H1 (cell line): ENCODE results near the gene ALDH1A3. TPM values are rescaled to one million over a fixed set of nuclear protein-coding genes. Genes with fewer than 3 reads are reported as not detected.

Source experiments
- CTCF ChIA-PET: fragments of 300-600 bp; sonication (Branson Sonifier 250); formaldehyde crosslinking; loops from one replicate; lab custom pipeline; 2021; ENCODE audit not compliant: partially characterized antibody; lab: Charles Lee
- POLR2A ChIA-PET: fragments of 300-600 bp; sonication (Branson Sonifier 250); formaldehyde crosslinking; loops from one replicate; lab custom pipeline; 2021; ENCODE audit warnings: inconsistent platforms; ENCODE audit not compliant: partially characterized antibody; lab: Charles Lee
- DNase-seq, 2 experiments: peaks; one replicate each; pipeline versions ENCODE4 v3.0.0 to v3.0.0-alpha.2; 2010 to 2022; ENCODE audit warnings: low spot score in 2 of 2, low read depth in 1 of 2, mixed read lengths in 1 of 2
- FAIRE-seq: peaks from 2 replicates; lab custom pipeline; 2011; peaks lifted over from hg19 to GRCh38; lab: Jason Lieb, UNC
- H2AFZ ChIP-seq: 2 replicates; pipeline ENCODE4 v1.8.1; 2012; ENCODE audit warnings: low read length, inconsistent platforms
- H2AK5ac ChIP-seq: 2 replicates; pipeline ENCODE4 v1.6.1; 2013; ENCODE audit warnings: low read depth, low read length
- H2BK120ac ChIP-seq: replicated peaks from 2 replicates; pipeline ENCODE3; 2013; ENCODE audit warnings: low read depth, low read length, inconsistent platforms
- H2BK12ac ChIP-seq: 2 replicates; pipeline ENCODE4 v1.6.1; 2013; ENCODE audit warnings: low read depth, low read length
- H2BK15ac ChIP-seq: 2 replicates; pipeline ENCODE4 v1.6.1; 2013; ENCODE audit warnings: low read length
- H2BK20ac ChIP-seq: 2 replicates; pipeline ENCODE4 v1.6.1; 2013; ENCODE audit warnings: low read length
- H2BK5ac ChIP-seq: 2 replicates; pipeline ENCODE4 v1.6.1; 2013; ENCODE audit warnings: low read depth, low read length
- H3K14ac ChIP-seq: 2 replicates; pipeline ENCODE4 v1.6.1; 2013; ENCODE audit warnings: inconsistent platforms; ENCODE audit not compliant: insufficient read length
- H3K18ac ChIP-seq: 2 replicates; pipeline ENCODE4 v1.6.1; 2013; ENCODE audit warnings: low read length; ENCODE audit errors: extremely low read depth
- H3K23ac ChIP-seq: 2 replicates; pipeline ENCODE4 v1.6.1; 2013; ENCODE audit warnings: inconsistent platforms; ENCODE audit not compliant: insufficient read length
- H3K23me2 ChIP-seq: 2 replicates; pipeline ENCODE4 v1.6.1; 2013; ENCODE audit warnings: low read depth, low read length
- H3K27ac ChIP-seq: 2 replicates; pipeline ENCODE4 v1.6.1; 2011; ENCODE audit warnings: low read depth, low read length, inconsistent platforms
- H3K27me3 ChIP-seq, 4 experiments: replicated peaks in 1 of 4; 1 replicate in 1 of 4; 2 replicates in 3 of 4; pipeline versions ENCODE4 v1.6.1 to v1.8.1; 2011 to 2013; ENCODE audit warnings: low read length in 3 of 4, mild to moderate bottlenecking in 3 of 4, inconsistent platforms in 2 of 4, mixed read lengths in 2 of 4, moderate library complexity in 1 of 4; ENCODE audit not compliant: control insufficient read depth in 3 of 4, insufficient read depth in 3 of 4; ENCODE audit errors: extremely low read depth in 1 of 4
- H3K36me3 ChIP-seq, 4 experiments: 2 replicates each; pipeline versions ENCODE4 v1.6.1 to v1.8.1; 2011 to 2013; ENCODE audit warnings: mild to moderate bottlenecking in 4 of 4, low read length in 3 of 4, moderate library complexity in 2 of 4, control low read depth in 1 of 4, inconsistent platforms in 1 of 4; ENCODE audit not compliant: insufficient read depth in 4 of 4, control insufficient read depth in 2 of 4
- H3K4ac ChIP-seq: replicated peaks from 2 replicates; pipeline ENCODE3; 2013; ENCODE audit warnings: low read length, low read depth, mixed read lengths, inconsistent platforms; ENCODE audit not compliant: insufficient read length
- H3K4me1 ChIP-seq, 4 experiments: replicated peaks in 1 of 4; 1 replicate in 1 of 4; 2 replicates in 3 of 4; pipeline versions ENCODE4 v1.6.1 to v1.8.1; 2011 to 2013; ENCODE audit warnings: low read length in 3 of 4, inconsistent platforms in 2 of 4, mixed read lengths in 1 of 4; ENCODE audit not compliant: insufficient read depth in 4 of 4, control insufficient read depth in 3 of 4
- H3K4me2 ChIP-seq, 2 experiments: 2 replicates each; pipeline versions ENCODE4 v1.6.1 to v1.8.1; 2011 to 2013; ENCODE audit warnings: low read depth in 2 of 2, low read length in 2 of 2, control low read depth in 1 of 2, inconsistent platforms in 1 of 2, mild to moderate bottlenecking in 1 of 2; ENCODE audit not compliant: insufficient read depth in 1 of 2
- H3K4me3 ChIP-seq, 4 experiments: fragments of 200-600, 300-600 bp in 1 of 4; sonication (generic), shearing (Covaris generic), sonication (Bioruptor Twin) in 1 of 4; 2 replicates each; pipeline versions ENCODE4 v1.5.1 to v1.8.1; 2011 to 2016; ENCODE audit warnings: low read length in 4 of 4, low read depth in 3 of 4, control low read depth in 2 of 4, inconsistent platforms in 2 of 4, mild to moderate bottlenecking in 2 of 4, mixed read lengths in 1 of 4, moderate library complexity in 1 of 4; ENCODE audit not compliant: insufficient read depth in 2 of 4; ENCODE audit errors: extremely low read depth in 1 of 4
- H3K56ac ChIP-seq: replicated peaks from 2 replicates; pipeline ENCODE3; 2013; ENCODE audit warnings: low read depth, mild to moderate bottlenecking, mixed read lengths, low read length, inconsistent platforms; ENCODE audit not compliant: insufficient read length
- H3K79me1 ChIP-seq: 2 replicates; pipeline ENCODE4 v1.6.1; 2013; ENCODE audit warnings: low read depth, low read length, control low read depth
- H3K79me2 ChIP-seq, 2 experiments: 2 replicates each; pipeline versions ENCODE4 v1.6.1 to v1.8.1; 2012 to 2013; ENCODE audit warnings: low read length in 2 of 2, mild to moderate bottlenecking in 2 of 2, inconsistent platforms in 1 of 2; ENCODE audit not compliant: insufficient read depth in 2 of 2, control insufficient read depth in 1 of 2
- H3K9ac ChIP-seq, 4 experiments: replicated peaks in 1 of 4; 1 replicate in 1 of 4; 2 replicates in 3 of 4; pipeline versions ENCODE4 v1.6.1 to v1.8.1; 2011 to 2013; ENCODE audit warnings: low read depth in 3 of 4, low read length in 3 of 4, control low read depth in 2 of 4, mild to moderate bottlenecking in 2 of 4, moderate library complexity in 2 of 4, inconsistent platforms in 1 of 4; ENCODE audit errors: extremely low read depth in 1 of 4
- H3K9me3 ChIP-seq, 2 experiments: 2 replicates each; pipeline versions ENCODE4 v1.6.1 to v1.8.1; 2012 to 2013; ENCODE audit warnings: mild to moderate bottlenecking in 2 of 2, moderate library complexity in 2 of 2, control low read depth in 1 of 2, inconsistent platforms in 1 of 2, low read depth in 1 of 2, low read length in 1 of 2, mixed read lengths in 1 of 2; ENCODE audit not compliant: insufficient read depth in 2 of 2
- H4K20me1 ChIP-seq, 2 experiments: replicated peaks in 1 of 2; 2 replicates each; pipeline versions ENCODE3 to v1.8.1; 2011 to 2013; ENCODE audit warnings: inconsistent platforms in 2 of 2, low read length in 2 of 2, mild to moderate bottlenecking in 1 of 2; ENCODE audit not compliant: insufficient read depth in 2 of 2, control insufficient read depth in 1 of 2
- H4K5ac ChIP-seq: 2 replicates; pipeline ENCODE4 v1.6.1; 2013; ENCODE audit warnings: low read length, low read depth, mixed read lengths, inconsistent platforms; ENCODE audit not compliant: insufficient read length
- H4K8ac ChIP-seq: 2 replicates; pipeline ENCODE4 v1.8.0; 2013; ENCODE audit warnings: mild to moderate bottlenecking, moderate library complexity, low read length, inconsistent platforms; ENCODE audit not compliant: insufficient read depth; ENCODE audit errors: extremely low read depth
- H4K91ac ChIP-seq: replicated peaks from 2 replicates; pipeline ENCODE3; 2013; ENCODE audit warnings: low read length, mixed read lengths, inconsistent platforms; ENCODE audit not compliant: insufficient read length
- GTF2F1 ChIP-seq: IDR thresholded peaks from 2 replicates; pipeline ENCODE4 v1.6.1; 2012; ENCODE audit warnings: low read depth, low read length, improper control_type of control experiment, borderline replicate concordance
- HDAC6 ChIP-seq: IDR thresholded peaks from one replicate; pipeline ENCODE4 v1.7.1; 2012; ENCODE audit warnings: low read depth, mild to moderate bottlenecking, inconsistent platforms, low read length, moderate library complexity
- SAP30 ChIP-seq: fragments of 300-600 bp; sonication (generic); IDR thresholded peaks from 2 replicates; pipeline ENCODE4 v1.7.1; 2012; ENCODE audit warnings: low read length, moderate library complexity, mild to moderate bottlenecking, inconsistent platforms; ENCODE audit not compliant: insufficient read depth, insufficient replicate concordance
- TBP ChIP-seq: IDR thresholded peaks from 2 replicates; pipeline ENCODE4 v1.6.1; 2011; ENCODE audit warnings: low read depth, low read length, improper control_type of control experiment
- WGBS, 2 experiments: shearing (Covaris generic) in 1 of 2; methylation state at CpG; one replicate each; pipeline versions ENCODE4 v1.1.6 to v1.1.7; 2013 to 2015; ENCODE audit warnings: low lambda C conversion rate in 2 of 2, mixed read lengths in 2 of 2, inconsistent platforms in 1 of 2, low coverage in 1 of 2, missing lambda C conversion rate in 1 of 2; ENCODE audit not compliant: insufficient replicate concordance in 2 of 2, insufficient coverage in 1 of 2, insufficient read length in 1 of 2; ENCODE audit errors: extremely low coverage in 1 of 2, missing lambda C conversion rate in 1 of 2; 5-methylcytosine and 5-hydroxymethylcytosine counted together
- polyA plus RNA-seq, 7 experiments: library from polyadenylated mRNA; depleted of rRNA in 3 of 7; stranded (reverse) in 5 of 7; unstranded in 2 of 7; fragments of >200 nt in 5 of 7; fragments of 200-250 nt in 2 of 7; gene quantifications; 1 replicate in 5 of 7; 2 replicates in 1 of 7; 4 replicates in 1 of 7; pipeline versions ENCODE4 v1.2.1 to v1.2.3, GENCODE V29; 2011 to 2013; ENCODE audit warnings: missing spikeins in 2 of 7, mixed read lengths in 2 of 7
- total RNA-seq: library from RNA; stranded (reverse); fragmentation: NEBNext Ultra II Directional; extraction: Animal tissue kit (Norgen Biotek cat#: 25700); gene quantifications from 2 replicates; pipeline ENCODE4 v1.2.1, GENCODE V29; 2021

ALDH1A3 gene
- total and polyA plus RNA-seq, 2 of the 8 experiments (the other 6 are each of a cell fraction or from before 2014, with no cell fraction given) = 2.2 to 5.5 TPM

- ChIA-PET POLR2A (interaction anchor here (1.3 to 1.4 kb wide), 2 partner anchors 11 to 148 kb away, joined by 4 read pairs; no protein-coding TSS in a partner anchor), CTCF (interaction anchor here (1.8 to 13.4 kb wide), 4 partner anchors 7 to 27 kb away, joined by 8 to 150 read pairs (median 14); partner anchors contain the start of gene LRRK1)
- no peak overlapping the region for H4K8ac ChIP-seq
- H3K4me3 ChIP-seq = no peak overlapping the region
- no peak for FAIRE-seq
- H3K4me1 ChIP-seq = peaks cover 0 to 10% (median 3%) of the 10 kb centered on the region in 4 experiments; a peak in 5 of 7 replicates
- H2BK20ac ChIP-seq = no peak overlapping the region
- no peak overlapping the region for H4K91ac ChIP-seq
- H3K9ac ChIP-seq = no peak overlapping the region
- H3K4ac ChIP-seq = no peak overlapping the region
- H3K36me3 ChIP-seq = no peaks in the 10 kb centered on the region
- no peak overlapping the region for H3K23ac ChIP-seq
- no peaks in the 10 kb centered on the region for H3K9me3 ChIP-seq
- no peak overlapping the region for H2AFZ ChIP-seq
- WGBS, 2 experiments = 86% methylated on average over 5 of the region's 5 CpGs; no CpG with 5 or more reads in 1 of the 2 experiments
- H3K18ac ChIP-seq = no peak overlapping the region
- H3K4me2 ChIP-seq = no peak overlapping the region
- DNase-seq = no peak
- no peak overlapping the region for H3K56ac ChIP-seq
- H2AK5ac ChIP-seq = no peak overlapping the region
- no peak overlapping the region for H2BK5ac ChIP-seq
- H3K79me1 ChIP-seq = no peaks in the 10 kb centered on the region
- no peak overlapping the region for H4K5ac ChIP-seq
- no peak overlapping the region for H2BK12ac ChIP-seq
- H3K27me3 ChIP-seq = no peaks in the 10 kb centered on the region
- H4K20me1 ChIP-seq = no peaks in the 10 kb centered on the region
- no peak overlapping the region for H2BK120ac ChIP-seq
- no peak overlapping the region for H3K27ac ChIP-seq
- H3K23me2 ChIP-seq = no peaks in the 10 kb centered on the region
- no peaks in the 10 kb centered on the region for H3K79me2 ChIP-seq
- TF ChIP-seq GTF2F1 (no peak), TBP (no peak), HDAC6 (no peak), SAP30 (no peak)
- no peak overlapping the region for H3K14ac ChIP-seq
- H2BK15ac ChIP-seq = no peak overlapping the region
Observed at GRCh38 chr15:100899601-100900000, 20.0 kb downstream of the ALDH1A3 start.
